ENCODE data around the gene HOXD8. TPM values are rescaled to one million over a fixed set of nuclear protein-coding genes. Genes with fewer than 3 reads are reported as not detected.

Gene HOXD8
- total RNA-seq, 1 donor from 2014 or later, result 2.8 TPM

GRCh38 chr2:176092270-176093144 is 37.0 kb upstream of the HOXD8 start, which contains the start of gene HOXD13:
Gene HOXD13, plus strand, starts transcription at chr2:176092721. Its CDS starts 170 bp downstream, at chr2:176092891.
- peaks cover 94% of the 10 kb centered on the region for H3K27me3 Mint-ChIP-seq

DNA sequence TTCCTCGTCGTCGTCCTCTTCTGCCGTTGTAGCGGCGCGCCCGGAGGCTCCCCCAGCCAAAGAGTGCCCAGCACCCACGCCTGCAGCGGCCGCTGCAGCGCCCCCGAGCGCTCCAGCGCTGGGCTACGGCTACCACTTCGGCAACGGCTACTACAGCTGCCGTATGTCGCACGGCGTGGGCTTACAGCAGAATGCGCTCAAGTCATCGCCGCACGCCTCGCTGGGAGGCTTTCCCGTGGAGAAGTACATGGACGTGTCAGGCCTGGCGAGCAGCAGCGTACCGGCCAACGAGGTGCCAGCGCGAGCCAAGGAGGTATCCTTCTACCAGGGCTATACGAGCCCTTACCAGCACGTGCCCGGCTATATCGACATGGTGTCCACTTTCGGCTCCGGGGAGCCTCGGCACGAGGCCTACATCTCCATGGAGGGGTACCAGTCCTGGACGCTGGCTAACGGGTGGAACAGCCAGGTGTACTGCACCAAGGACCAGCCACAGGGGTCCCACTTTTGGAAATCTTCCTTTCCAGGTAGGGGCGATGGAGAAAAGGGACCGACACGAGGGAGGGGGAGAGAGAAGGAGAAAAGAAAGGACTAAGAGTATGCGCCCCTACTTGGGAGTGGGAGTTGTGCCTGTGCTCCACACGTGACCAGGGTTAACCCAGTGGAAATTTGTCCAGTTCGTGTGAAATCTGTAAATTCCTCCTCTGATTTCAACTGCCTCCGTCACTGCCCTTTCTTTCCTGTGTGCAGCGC is 36.2 kb upstream of the HOXD8 start:
- Mint-ChIP-seq H3K27ac (peak overlapping the region; percentile 14), H3K4me1 (ENCODE audit: unreplicated experiment) (peaks cover 13% of the 10 kb centered on the region), H3K27me3 (peaks cover 94% of the 10 kb centered on the region), H3K9me3 (no peaks in the 10 kb centered on the region), H3K36me3 (no peaks in the 10 kb centered on the region), H3K4me3 (peak overlapping the region; percentile 60)
- TF ChIP-seq, protein P1, sequence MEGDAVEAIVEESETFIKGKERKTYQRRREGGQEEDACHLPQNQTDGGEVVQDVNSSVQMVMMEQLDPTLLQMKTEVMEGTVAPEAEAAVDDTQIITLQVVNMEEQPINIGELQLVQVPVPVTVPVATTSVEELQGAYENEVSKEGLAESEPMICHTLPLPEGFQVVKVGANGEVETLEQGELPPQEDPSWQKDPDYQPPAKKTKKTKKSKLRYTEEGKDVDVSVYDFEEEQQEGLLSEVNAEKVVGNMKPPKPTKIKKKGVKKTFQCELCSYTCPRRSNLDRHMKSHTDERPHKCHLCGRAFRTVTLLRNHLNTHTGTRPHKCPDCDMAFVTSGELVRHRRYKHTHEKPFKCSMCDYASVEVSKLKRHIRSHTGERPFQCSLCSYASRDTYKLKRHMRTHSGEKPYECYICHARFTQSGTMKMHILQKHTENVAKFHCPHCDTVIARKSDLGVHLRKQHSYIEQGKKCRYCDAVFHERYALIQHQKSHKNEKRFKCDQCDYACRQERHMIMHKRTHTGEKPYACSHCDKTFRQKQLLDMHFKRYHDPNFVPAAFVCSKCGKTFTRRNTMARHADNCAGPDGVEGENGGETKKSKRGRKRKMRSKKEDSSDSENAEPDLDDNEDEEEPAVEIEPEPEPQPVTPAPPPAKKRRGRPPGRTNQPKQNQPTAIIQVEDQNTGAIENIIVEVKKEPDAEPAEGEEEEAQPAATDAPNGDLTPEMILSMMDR (conservative IDR thresholded peaks at IDR 0.05), result peak; percentile 25
- no peak for DNase-seq (ENCODE audit: extremely low spot score, unreplicated experiment)

More at GRCh38 chr2:176092270-176093144, 37.0 kb upstream of the HOXD8 start, which contains the start of gene HOXD13:
- TF ChIP-seq, protein P1 (conservative IDR thresholded peaks at IDR 0.05), result no peak
- H3K9me3 Mint-ChIP-seq, result no peaks in the 10 kb centered on the region
- H3K4me1 Mint-ChIP-seq (ENCODE audit: unreplicated experiment), result peaks cover 17% of the 10 kb centered on the region
- no peak within 1 kb of the TSS for H3K27ac Mint-ChIP-seq
- H3K4me3 Mint-ChIP-seq, result peak within 1 kb of the TSS; percentile 82
- no peaks in the 10 kb centered on the region for H3K36me3 Mint-ChIP-seq
- DNase-seq (ENCODE audit: extremely low spot score, unreplicated experiment), result no peak

GRCh38 chr2:176093898-176094249 is 35.6 kb upstream of the HOXD8 start:
- Mint-ChIP-seq H3K4me1 (ENCODE audit: unreplicated experiment) (peaks cover 12% of the 10 kb centered on the region), H3K4me3 (peak overlapping the region; percentile 60), H3K36me3 (no peaks in the 10 kb centered on the region), H3K27ac (peak overlapping the region; percentile 14), H3K9me3 (no peaks in the 10 kb centered on the region), H3K27me3 (peaks cover 94% of the 10 kb centered on the region)
- DNase-seq (ENCODE audit: extremely low spot score, unreplicated experiment), result no peak
- TF ChIP-seq, protein P1 (conservative IDR thresholded peaks at IDR 0.05), result no peak

- H3K27me3 Mint-ChIP-seq, result peaks cover 94% of the 10 kb centered on the region
- H3K36me3 Mint-ChIP-seq, result no peaks in the 10 kb centered on the region
- no peaks in the 10 kb centered on the region for H3K9me3 Mint-ChIP-seq
- TF ChIP-seq, protein P1 (conservative IDR thresholded peaks at IDR 0.05), result no peak
- peak overlapping the region; percentile 14 for H3K27ac Mint-ChIP-seq
- H3K4me1 Mint-ChIP-seq (ENCODE audit: unreplicated experiment), result peaks cover 12% of the 10 kb centered on the region
- H3K4me3 Mint-ChIP-seq, result no peak overlapping the region
- DNase-seq (ENCODE audit: extremely low spot score, unreplicated experiment), result no peak
Measured at GRCh38 chr2:176094349-176094748, 35.2 kb upstream of the HOXD8 start.

DNA sequence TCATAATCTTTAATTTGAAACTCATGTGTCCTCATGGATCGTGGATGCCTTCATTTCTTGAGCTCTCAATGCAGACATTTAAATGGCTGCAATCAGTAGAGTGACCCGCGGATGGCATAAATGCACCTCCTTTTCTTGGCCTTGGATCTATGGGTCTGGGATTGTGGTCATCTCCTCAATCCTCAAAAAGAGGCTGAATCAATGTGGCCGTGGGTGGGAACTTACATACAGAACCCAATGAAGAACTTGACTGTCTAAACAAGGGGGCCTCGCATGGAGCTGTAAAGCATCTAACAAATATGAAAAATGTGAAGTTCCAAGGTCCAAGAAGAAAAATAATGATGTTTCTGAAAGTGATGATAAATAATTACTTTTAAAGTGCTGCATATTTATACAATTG is 34.1 kb upstream of the HOXD8 start:
- Mint-ChIP-seq H3K36me3 (no peaks in the 10 kb centered on the region), H3K27me3 (peaks cover 91% of the 10 kb centered on the region), H3K4me3 (no peak overlapping the region), H3K27ac (no peak overlapping the region), H3K9me3 (no peaks in the 10 kb centered on the region), H3K4me1 (ENCODE audit: unreplicated experiment) (peaks cover 12% of the 10 kb centered on the region)
- no peak for DNase-seq (ENCODE audit: extremely low spot score, unreplicated experiment)
- TF ChIP-seq, protein P1 (conservative IDR thresholded peaks at IDR 0.05), result no peak

Measured in type B pancreatic cell (in vitro differentiated cells).